Prostate gland (tissue), 2 donors: ENCODE data around the gene PRCC. TPM values are rescaled to one million over a fixed set of nuclear protein-coding genes. Genes with fewer than 3 reads are reported as not detected.

Experiments
- DNase-seq: peaks from one replicate; pipeline ENCODE4 v3.0.0-alpha.2; 2019; ENCODE audit warnings: low spot score
- H3K27ac ChIP-seq, 2 donors: fragments of 200-600 bp; sonication (generic); 2 replicates each; pipeline ENCODE4 v1.5.1; 2017 to 2019
- H3K27me3 ChIP-seq: fragments of 200-600 bp; sonication (generic); replicated peaks from 2 replicates; pipeline ENCODE4 v1.5.1; 2019; ENCODE audit not compliant: insufficient read depth
- H3K36me3 ChIP-seq, 2 donors: fragments of 200-600 bp; sonication (generic); 1 replicate in 1 of 2; 2 replicates in 1 of 2; pipeline versions ENCODE4 v1.5.1 to v1.8.1; 2017 to 2019
- H3K4me1 ChIP-seq: fragments of 200-600 bp; sonication (generic); replicated peaks from 2 replicates; pipeline ENCODE4 v1.5.1; 2019
- H3K4me3 ChIP-seq, 2 donors: fragments of 200-600 bp; sonication (generic); 2 replicates each; pipeline ENCODE4 v1.5.1; 2017 to 2019
- H3K9me3 ChIP-seq: fragments of 200-600 bp; sonication (generic); 2 replicates; pipeline ENCODE4 v1.5.1; 2017
- POLR2A ChIP-seq: fragments of 450-650 bp; IDR thresholded peaks from one replicate; pipeline ENCODE4 v1.6.1; 2016; ENCODE audit warnings: antibody characterized with exemption, mild to moderate bottlenecking
- POLR2AphosphoS5 ChIP-seq: sonication (generic); formaldehyde crosslinking; IDR thresholded peaks from one replicate; pipeline ENCODE4 v1.6.1; 2017; ENCODE audit warnings: antibody characterized with exemption
- WGBS: methylation state at CpG from one replicate; pipeline ENCODE4 v1.1.5; 2018; 5-methylcytosine and 5-hydroxymethylcytosine counted together
- intact Hi-C: fragments of 100-400 bp; cut with DNase I; formaldehyde crosslinking; loops from one replicate; pipeline ENCODE4 v1.14.2; 2022
- total RNA-seq, 2 donors: library from RNA; depleted of rRNA; stranded (reverse); fragments of >200 nt; gene quantifications; one replicate each; pipeline ENCODE4 v1.1.0, GENCODE V29; 2016
- TF ChIP-seq, protein P1 (sequence below), 4 experiments: fragments of 200-600 bp in 2 of 4; fragments of 450-650 bp in 2 of 4; sonication (generic) in 2 of 4; IDR thresholded peaks; 1 replicate in 3 of 4; 2 replicates in 1 of 4; pipeline ENCODE4 v1.5.1; 2016 to 2019; ENCODE audit warnings: antibody characterized with exemption in 4 of 4, mild to moderate bottlenecking in 2 of 4, moderate library complexity in 2 of 4

PRCC gene
- total RNA-seq, 2 donors from 2014 or later, result 33.0 to 61.5 TPM

DNA sequence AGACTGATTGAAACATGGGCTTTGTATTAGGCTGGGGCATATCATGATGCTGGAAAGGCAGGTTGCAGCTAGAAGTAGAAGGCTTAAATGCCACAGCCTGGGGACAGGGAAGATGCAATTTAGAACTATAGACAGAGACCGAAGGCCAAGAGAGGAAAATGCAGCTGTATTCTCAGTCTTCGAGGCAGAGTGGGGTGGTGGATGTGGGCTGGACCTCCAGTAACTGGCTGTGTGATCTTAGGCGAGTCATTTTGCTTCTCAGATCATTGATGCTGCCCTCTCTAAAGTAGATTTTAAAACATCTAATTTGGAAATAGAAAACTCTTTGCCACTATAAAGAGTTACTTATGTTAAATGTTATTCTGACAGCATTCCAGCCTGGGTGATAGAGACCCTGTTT lies 67.0 kb downstream of the PRCC start:
- H3K4me1 ChIP-seq, result no peaks in the 10 kb centered on the region
- H3K27ac ChIP-seq, result no peak overlapping the region
- TF ChIP-seq POLR2A (no peak), POLR2AphosphoS5 (no peak)
- TF ChIP-seq, protein P1, sequence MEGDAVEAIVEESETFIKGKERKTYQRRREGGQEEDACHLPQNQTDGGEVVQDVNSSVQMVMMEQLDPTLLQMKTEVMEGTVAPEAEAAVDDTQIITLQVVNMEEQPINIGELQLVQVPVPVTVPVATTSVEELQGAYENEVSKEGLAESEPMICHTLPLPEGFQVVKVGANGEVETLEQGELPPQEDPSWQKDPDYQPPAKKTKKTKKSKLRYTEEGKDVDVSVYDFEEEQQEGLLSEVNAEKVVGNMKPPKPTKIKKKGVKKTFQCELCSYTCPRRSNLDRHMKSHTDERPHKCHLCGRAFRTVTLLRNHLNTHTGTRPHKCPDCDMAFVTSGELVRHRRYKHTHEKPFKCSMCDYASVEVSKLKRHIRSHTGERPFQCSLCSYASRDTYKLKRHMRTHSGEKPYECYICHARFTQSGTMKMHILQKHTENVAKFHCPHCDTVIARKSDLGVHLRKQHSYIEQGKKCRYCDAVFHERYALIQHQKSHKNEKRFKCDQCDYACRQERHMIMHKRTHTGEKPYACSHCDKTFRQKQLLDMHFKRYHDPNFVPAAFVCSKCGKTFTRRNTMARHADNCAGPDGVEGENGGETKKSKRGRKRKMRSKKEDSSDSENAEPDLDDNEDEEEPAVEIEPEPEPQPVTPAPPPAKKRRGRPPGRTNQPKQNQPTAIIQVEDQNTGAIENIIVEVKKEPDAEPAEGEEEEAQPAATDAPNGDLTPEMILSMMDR (IDR thresholded peaks at IDR 0.05), result no peak
- H3K27me3 ChIP-seq, result no peaks in the 10 kb centered on the region
- WGBS, result 86% methylated on average over 3 of the region's 3 CpGs
- intact Hi-C loops, result no loop called here
- DNase-seq, result no peak
- no peaks in the 10 kb centered on the region for H3K36me3 ChIP-seq
- H3K9me3 ChIP-seq, result no peaks in the 10 kb centered on the region
- H3K4me3 ChIP-seq, result no peak overlapping the region

- TF ChIP-seq POLR2AphosphoS5 (no peak), POLR2A (no peak)
- TF ChIP-seq, protein P1 (IDR thresholded peaks at IDR 0.05), result no peak
- H3K4me3 ChIP-seq, result no peak overlapping the region
- no peak for DNase-seq
- no peak overlapping the region for H3K27ac ChIP-seq
- peaks cover 3% of the 10 kb centered on the region for H3K27me3 ChIP-seq
- 53% methylated on average over 5 of the region's 5 CpGs for WGBS
- no peaks in the 10 kb centered on the region for H3K36me3 ChIP-seq
- H3K4me1 ChIP-seq, result no peaks in the 10 kb centered on the region
- H3K9me3 ChIP-seq, result no peaks in the 10 kb centered on the region
- intact Hi-C loops, result loop anchor here (5.0 kb wide), 1 partner anchor 51 kb away; no protein-coding TSS in a partner anchor
These were observed 68.8 kb downstream of the PRCC start for GRCh38 chr1:156836041-156836654.

- Histone ChIP-seq H3K27ac (no peak overlapping the region), H3K4me1 (no peaks in the 10 kb centered on the region), H3K27me3 (peaks cover 3% of the 10 kb centered on the region), H3K9me3 (no peaks in the 10 kb centered on the region), H3K36me3 (no peaks in the 10 kb centered on the region), H3K4me3 (no peak overlapping the region)
- DNase-seq, result no peak
- no peak for TF ChIP-seq POLR2AphosphoS5
- TF ChIP-seq, protein P1 (IDR thresholded peaks at IDR 0.05), result no peak
- TF ChIP-seq POLR2A, result no peak
- intact Hi-C loops, result loop anchor here (5.0 kb wide), 1 partner anchor 50 kb away; no protein-coding TSS in a partner anchor
- 89% methylated on average over 4 of the region's 4 CpGs for WGBS
These were observed 69.6 kb downstream of the PRCC start for GRCh38 chr1:156836892-156837291.

GRCh38 chr1:156838972-156839371 lies 71.6 kb downstream of the PRCC start:
- TF ChIP-seq, protein P1 (IDR thresholded peaks at IDR 0.05), result peak; percentile 56 to 73 (median 66)
- no peak for TF ChIP-seq POLR2AphosphoS5
- H3K27me3 ChIP-seq, result peaks cover 3% of the 10 kb centered on the region
- WGBS, result 45% methylated on average over 7 of the region's 7 CpGs

More at GRCh38 chr1:156838972-156839371, 71.6 kb downstream of the PRCC start:
- H3K27ac ChIP-seq, result no peak overlapping the region
- DNase-seq, result no peak
- H3K9me3 ChIP-seq, result no peaks in the 10 kb centered on the region
- H3K4me1 ChIP-seq, result no peaks in the 10 kb centered on the region
- no peak overlapping the region for H3K4me3 ChIP-seq
- intact Hi-C loops, result loop anchor here (5.0 kb wide), 1 partner anchor 48 kb away; no protein-coding TSS in a partner anchor
- no peaks in the 10 kb centered on the region for H3K36me3 ChIP-seq
